ENCODE measurements around the gene TMEM135.
"Not testable (repeated sequence)": the region's sequence is repeated elsewhere in the genome, so short reads cannot be mapped to it uniquely, and the experiment has no call there.

TMEM135 gene

GRCh38 chr11:87137711-87138110 is 100.0 kb downstream of the TMEM135 start:
- Histone ChIP-seq H4K20me1 (peaks cover 0 to 29% (median 6%) of the 10 kb centered on the region in 11 experiments; a peak in 8 of 22 replicates), H3K36me3 (peaks cover 9 to 40% (median 16%) of the 10 kb centered on the region in 11 experiments; a peak in 18 of 22 replicates), H3K4me2 (no peak overlapping the region), H3K9ac (no peak overlapping the region), H3K27me3 (no peaks in the 10 kb centered on the region), H3K9me3 (replicated peaks in 1 of 11) (peaks cover 23 to 31% (median 27%) of the 10 kb centered on the region in 11 experiments; a peak in 21 of 22 replicates), H3K4me1 (peaks cover 0 to 10% (median 0%) of the 10 kb centered on the region in 10 experiments; a peak in 3 of 20 replicates), H3K27ac (no peak overlapping the region), H3K4me3 (no peak overlapping the region)
- no peak for TF ChIP-seq Cebpa-rat (IDR thresholded peaks at IDR 0.05)

GRCh38 chr11:87139475-87139874 is 101.7 kb downstream of the TMEM135 start:
- Histone ChIP-seq H3K27ac (no peak overlapping the region), H3K9ac (no peak overlapping the region), H3K9me3 (replicated peaks in 1 of 11) (peaks cover 23 to 31% (median 27%) of the 10 kb centered on the region in 11 experiments; a peak in 21 of 22 replicates), H4K20me1 (peaks cover 0 to 32% (median 9%) of the 10 kb centered on the region in 11 experiments; a peak in 9 of 22 replicates), H3K4me2 (no peak overlapping the region), H3K4me1 (peaks cover 0 to 12% (median 9%) of the 10 kb centered on the region in 10 experiments; a peak in 9 of 20 replicates), H3K36me3 (peaks cover 9 to 28% (median 16%) of the 10 kb centered on the region in 11 experiments; a peak in 18 of 22 replicates), H3K4me3 (no peak overlapping the region), H3K27me3 (no peaks in the 10 kb centered on the region)
- TF ChIP-seq Cebpa-rat (IDR thresholded peaks at IDR 0.05), result no peak

- H3K36me3 ChIP-seq, result peaks cover 9 to 28% (median 16%) of the 10 kb centered on the region in 11 experiments; a peak in 18 of 22 replicates
- TF ChIP-seq Cebpa-rat (IDR thresholded peaks at IDR 0.05), result no peak
- no peak overlapping the region for H3K4me3 ChIP-seq
- peaks cover 23 to 31% (median 27%) of the 10 kb centered on the region in 11 experiments; a peak in 21 of 22 replicates for H3K9me3 ChIP-seq (replicated peaks in 1 of 11)
- H3K27ac ChIP-seq, result no peak overlapping the region
- H3K27me3 ChIP-seq, result no peaks in the 10 kb centered on the region
- peaks cover 0 to 32% (median 7%) of the 10 kb centered on the region in 11 experiments; a peak in 9 of 22 replicates for H4K20me1 ChIP-seq
- no peak overlapping the region for H3K4me2 ChIP-seq
- peaks cover 0 to 19% (median 11%) of the 10 kb centered on the region in 10 experiments; a peak in 10 of 20 replicates for H3K4me1 ChIP-seq
- H3K9ac ChIP-seq, result no peak overlapping the region
Measured at GRCh38 chr11:87141322-87141721, 103.6 kb downstream of the TMEM135 start.

GRCh38 chr11:87141980-87142514 is 104.3 kb downstream of the TMEM135 start:
- H3K4me3 ChIP-seq, result no peak overlapping the region
- H3K4me2 ChIP-seq, result no peak overlapping the region
- peaks cover 23 to 31% (median 27%) of the 10 kb centered on the region in 11 experiments; a peak in 21 of 22 replicates for H3K9me3 ChIP-seq (replicated peaks in 1 of 11)
- H3K9ac ChIP-seq, result no peak overlapping the region
- H3K36me3 ChIP-seq, result peaks cover 9 to 30% (median 17%) of the 10 kb centered on the region in 11 experiments; a peak in 18 of 22 replicates
- H3K4me1 ChIP-seq, result peaks cover 0 to 19% (median 11%) of the 10 kb centered on the region in 10 experiments; a peak in 10 of 20 replicates
- peaks cover 0 to 29% (median 7%) of the 10 kb centered on the region in 11 experiments; a peak in 9 of 22 replicates for H4K20me1 ChIP-seq
- no peak overlapping the region for H3K27ac ChIP-seq
- no peaks in the 10 kb centered on the region for H3K27me3 ChIP-seq
- TF ChIP-seq Cebpa-rat (IDR thresholded peaks at IDR 0.05), result no peak

GRCh38 chr11:87142594-87142993 is 104.9 kb downstream of the TMEM135 start:
- Histone ChIP-seq H3K27me3 (no peaks in the 10 kb centered on the region), H3K9me3 (replicated peaks in 1 of 11) (peaks cover 23 to 31% (median 27%) of the 10 kb centered on the region in 11 experiments; a peak in 21 of 22 replicates), H3K4me1 (peaks cover 0 to 19% (median 11%) of the 10 kb centered on the region in 10 experiments; a peak in 10 of 20 replicates), H3K36me3 (peaks cover 9 to 32% (median 18%) of the 10 kb centered on the region in 11 experiments; a peak in 18 of 22 replicates), H4K20me1 (peaks cover 0 to 33% (median 7%) of the 10 kb centered on the region in 11 experiments; a peak in 9 of 22 replicates), H3K4me3 (no peak overlapping the region), H3K4me2 (no peak overlapping the region), H3K27ac (no peak overlapping the region), H3K9ac (no peak overlapping the region)
- no peak for TF ChIP-seq Cebpa-rat (IDR thresholded peaks at IDR 0.05)

- peak overlapping the region in 5 of 11 experiments; percentile 3 to 34 (median 26); a peak in 7 of 22 replicates for H3K4me2 ChIP-seq
- no peak overlapping the region for H3K4me3 ChIP-seq
- no peak overlapping the region for H3K9ac ChIP-seq
- H3K27me3 ChIP-seq, result no peaks in the 10 kb centered on the region
- H3K9me3 ChIP-seq (replicated peaks in 1 of 11), result peaks cover 16 to 21% (median 17%) of the 10 kb centered on the region in 11 experiments; a peak in 21 of 22 replicates
- no peak for TF ChIP-seq Cebpa-rat (IDR thresholded peaks at IDR 0.05)
- peaks cover 0 to 19% (median 11%) of the 10 kb centered on the region in 10 experiments; a peak in 10 of 20 replicates for H3K4me1 ChIP-seq
- H4K20me1 ChIP-seq, result peaks cover 0 to 41% (median 7%) of the 10 kb centered on the region in 11 experiments; a peak in 9 of 22 replicates
- H3K27ac ChIP-seq, result no peak overlapping the region
- H3K36me3 ChIP-seq, result peaks cover 3 to 22% (median 10%) of the 10 kb centered on the region in 11 experiments; a peak in 18 of 22 replicates
Measured at GRCh38 chr11:87143641-87144040, 105.9 kb downstream of the TMEM135 start.

GRCh38 chr11:87144252-87144651 is 106.5 kb downstream of the TMEM135 start:
- Histone ChIP-seq H3K27me3 (no peaks in the 10 kb centered on the region), H3K36me3 (peaks cover 3 to 16% (median 4%) of the 10 kb centered on the region in 11 experiments; a peak in 15 of 22 replicates), H3K9ac (no peak overlapping the region), H3K4me2 (no peak overlapping the region), H3K9me3 (replicated peaks in 1 of 11) (peaks cover 10 to 15% (median 11%) of the 10 kb centered on the region in 11 experiments; a peak in 21 of 22 replicates), H4K20me1 (peaks cover 0 to 41% (median 7%) of the 10 kb centered on the region in 11 experiments; a peak in 9 of 22 replicates), H3K4me1 (peaks cover 0 to 19% (median 11%) of the 10 kb centered on the region in 10 experiments; a peak in 10 of 20 replicates), H3K27ac (no peak overlapping the region), H3K4me3 (no peak overlapping the region)
- no peak for TF ChIP-seq Cebpa-rat (IDR thresholded peaks at IDR 0.05)

- Histone ChIP-seq H3K4me3 (no peak overlapping the region), H3K9ac (no peak overlapping the region), H4K20me1 (peaks cover 0 to 28% (median 0%) of the 10 kb centered on the region in 11 experiments; a peak in 8 of 22 replicates), H3K27me3 (no peaks in the 10 kb centered on the region), H3K4me2 (no peak overlapping the region), H3K9me3 (replicated peaks in 1 of 11) (peaks cover 0 to 18% (median 9%) of the 10 kb centered on the region in 11 experiments; a peak in 10 of 22 replicates), H3K36me3 (peaks cover 0 to 18% (median 4%) of the 10 kb centered on the region in 11 experiments; a peak in 9 of 22 replicates), H3K27ac (no peak overlapping the region), H3K4me1 (peaks cover 0 to 25% (median 13%) of the 10 kb centered on the region in 10 experiments; a peak in 14 of 20 replicates)
- TF ChIP-seq Cebpa-rat (IDR thresholded peaks at IDR 0.05), result no peak
Measured at GRCh38 chr11:87148749-87149148, 111.0 kb downstream of the TMEM135 start.

GRCh38 chr11:87149782-87150181 is 112.0 kb downstream of the TMEM135 start:
- H3K9ac ChIP-seq, H3K4me3 ChIP-seq, H3K27ac ChIP-seq, H3K27me3 ChIP-seq: not testable (repeated sequence)
- H3K4me1 ChIP-seq, result peaks cover 0 to 25% (median 9%) of the 10 kb centered on the region in 10 experiments; a peak in 13 of 20 replicates
- peaks cover 0 to 18% (median 9%) of the 10 kb centered on the region in 11 experiments; a peak in 10 of 22 replicates for H3K9me3 ChIP-seq (replicated peaks in 1 of 11)
- peak overlapping the region in 2 of 11 experiments; percentile 43 to 53; a peak in 4 of 22 replicates for H3K4me2 ChIP-seq
- H3K36me3 ChIP-seq, result peaks cover 0 to 18% (median 4%) of the 10 kb centered on the region in 11 experiments; a peak in 9 of 22 replicates
- H4K20me1 ChIP-seq, result peaks cover 0 to 21% (median 0%) of the 10 kb centered on the region in 11 experiments; a peak in 4 of 22 replicates

Data from BLaER1 treated with 17β-estradiol and CSF1 and Interleukin-3, amounts not matched to agents 10 nM and 100 nM (cell line).